AG09309 (cell line): ENCODE data around the gene ZFAND2B.

Source experiments
- DNase-seq: peaks from one replicate; pipeline ENCODE4 v3.0.0-alpha.2; 2010; ENCODE audit warnings: low read depth
- H3K4me3 ChIP-seq: 2 replicates; pipeline ENCODE4 v1.5.1; 2011; ENCODE audit warnings: mild to moderate bottlenecking, low read depth, low read length, moderate library complexity; ENCODE audit not compliant: control insufficient read depth
- TF ChIP-seq, protein P1 (sequence below): IDR thresholded peaks from 2 replicates; pipeline ENCODE4 v1.5.1; 2011; ENCODE audit warnings: mild to moderate bottlenecking, low read depth, low read length, inconsistent platforms; ENCODE audit not compliant: insufficient read depth, control insufficient read depth; ENCODE audit errors: missing control alignments

The ZFAND2B gene

DNA sequence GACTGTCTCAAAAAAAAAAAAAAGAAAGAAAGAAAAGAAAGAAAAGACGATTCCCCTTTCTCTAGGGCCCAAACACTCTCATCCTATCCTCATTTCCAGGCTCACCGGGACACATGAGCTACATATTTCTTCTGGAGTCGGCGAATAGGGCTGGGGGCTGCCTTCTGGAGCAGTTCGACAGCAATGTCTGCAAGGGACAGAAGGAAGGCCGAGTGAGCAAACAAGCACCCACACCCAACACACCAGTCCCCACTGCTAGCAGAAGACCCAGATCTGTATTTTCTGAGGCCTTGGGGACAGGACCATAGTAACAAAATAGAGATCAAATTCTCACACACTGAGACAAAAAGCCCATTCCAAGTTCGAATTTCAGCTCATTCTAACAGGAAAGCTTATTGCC is 31.1 kb upstream of the ZFAND2B start:
- peak overlapping the region; percentile 9 for H3K4me3 ChIP-seq
- TF ChIP-seq, protein P1, sequence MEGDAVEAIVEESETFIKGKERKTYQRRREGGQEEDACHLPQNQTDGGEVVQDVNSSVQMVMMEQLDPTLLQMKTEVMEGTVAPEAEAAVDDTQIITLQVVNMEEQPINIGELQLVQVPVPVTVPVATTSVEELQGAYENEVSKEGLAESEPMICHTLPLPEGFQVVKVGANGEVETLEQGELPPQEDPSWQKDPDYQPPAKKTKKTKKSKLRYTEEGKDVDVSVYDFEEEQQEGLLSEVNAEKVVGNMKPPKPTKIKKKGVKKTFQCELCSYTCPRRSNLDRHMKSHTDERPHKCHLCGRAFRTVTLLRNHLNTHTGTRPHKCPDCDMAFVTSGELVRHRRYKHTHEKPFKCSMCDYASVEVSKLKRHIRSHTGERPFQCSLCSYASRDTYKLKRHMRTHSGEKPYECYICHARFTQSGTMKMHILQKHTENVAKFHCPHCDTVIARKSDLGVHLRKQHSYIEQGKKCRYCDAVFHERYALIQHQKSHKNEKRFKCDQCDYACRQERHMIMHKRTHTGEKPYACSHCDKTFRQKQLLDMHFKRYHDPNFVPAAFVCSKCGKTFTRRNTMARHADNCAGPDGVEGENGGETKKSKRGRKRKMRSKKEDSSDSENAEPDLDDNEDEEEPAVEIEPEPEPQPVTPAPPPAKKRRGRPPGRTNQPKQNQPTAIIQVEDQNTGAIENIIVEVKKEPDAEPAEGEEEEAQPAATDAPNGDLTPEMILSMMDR, result no peak
- no peak for DNase-seq

DNA sequence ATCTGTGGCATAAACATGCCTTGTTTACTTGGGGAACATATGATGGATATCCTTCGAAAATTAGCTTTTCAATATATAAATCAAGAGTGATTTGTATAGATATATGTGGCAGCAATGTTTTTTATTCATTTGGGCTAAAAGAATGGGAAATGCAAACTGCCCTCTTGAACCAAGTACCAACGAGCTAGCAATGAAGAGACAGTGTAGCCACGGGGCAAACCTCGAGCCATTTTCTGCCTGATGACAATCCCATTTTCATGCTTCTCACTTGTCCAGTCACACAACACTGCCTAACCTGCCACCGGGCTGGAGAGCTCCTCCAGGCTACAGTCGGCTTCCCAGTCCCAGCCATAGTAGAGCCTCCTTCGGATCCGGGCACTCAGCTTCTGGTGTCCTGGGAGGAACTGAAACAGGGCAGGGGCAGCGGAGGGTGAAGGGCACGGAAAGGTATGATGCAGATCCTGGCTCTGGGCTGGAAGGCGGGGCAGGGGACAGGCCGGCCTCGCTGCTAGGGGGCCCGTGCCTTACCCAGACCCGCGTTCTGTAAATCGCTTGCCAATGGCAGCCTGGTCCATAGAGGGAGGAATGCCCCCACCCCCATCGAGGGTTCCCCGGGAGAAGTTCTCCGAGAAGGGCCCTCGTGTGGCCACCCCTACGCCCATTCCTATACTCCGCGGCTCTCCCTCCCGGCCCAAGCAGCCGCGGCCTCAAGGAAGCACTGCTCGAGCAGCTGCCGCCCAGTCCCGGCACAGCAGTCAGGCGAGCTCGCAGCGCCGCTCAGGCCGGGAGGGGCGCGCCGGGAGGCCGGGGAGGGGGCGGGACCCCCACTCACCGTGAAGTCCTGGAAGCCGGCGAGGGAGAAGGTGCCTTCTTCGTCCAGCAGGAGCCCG is 30.4 kb upstream of the ZFAND2B start:
- H3K4me3 ChIP-seq, result peak overlapping the region; percentile 63
- TF ChIP-seq, protein P1, result peak; percentile 1
- no peak for DNase-seq

DNA sequence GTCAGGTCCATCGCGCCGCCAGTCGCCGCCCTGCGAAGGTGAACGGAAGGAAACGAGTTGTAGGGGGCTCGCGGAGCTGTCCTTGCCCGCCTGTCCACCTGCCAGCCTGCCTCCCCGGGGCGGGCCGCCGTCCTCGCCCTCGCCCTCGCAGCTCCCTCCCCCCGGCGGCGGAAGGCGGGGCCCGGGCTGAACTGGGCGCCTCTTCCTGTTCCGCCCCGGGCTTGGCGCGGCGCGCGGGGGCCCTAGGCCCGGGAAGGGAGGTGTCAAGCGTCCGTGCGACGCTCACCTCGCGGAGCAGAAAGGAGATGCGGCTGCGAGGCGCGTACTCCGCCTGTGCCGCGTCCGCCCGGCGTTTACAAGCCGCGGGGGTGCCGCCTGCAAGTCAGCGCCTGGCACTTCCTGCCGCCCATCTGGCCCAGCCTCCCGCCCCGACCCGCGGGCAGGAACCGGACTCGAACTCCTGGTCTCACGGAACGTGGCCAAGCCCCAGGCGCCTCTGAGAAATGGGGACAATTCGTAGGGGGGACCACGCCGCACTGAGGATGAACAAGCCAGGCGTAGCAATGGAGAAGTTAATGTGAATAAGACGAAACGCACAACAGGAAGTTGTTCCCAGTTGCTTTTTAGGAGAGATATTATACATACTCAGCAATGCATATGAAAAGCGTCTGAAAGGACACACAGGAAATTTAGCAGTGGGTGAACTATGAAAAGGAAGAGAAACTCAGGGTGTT is 29.6 kb upstream of the ZFAND2B start, which contains the start of gene CNPPD1:
Gene CNPPD1 (minus strand): TSS at position 108 of the 734 bp plus-strand sequence. CDS start 97 bp downstream, at position 11.
- DNase-seq, result peak; percentile 14
- peak within 1 kb of the TSS; percentile 63 for H3K4me3 ChIP-seq
- TF ChIP-seq, protein P1, result peak; percentile 0

DNA sequence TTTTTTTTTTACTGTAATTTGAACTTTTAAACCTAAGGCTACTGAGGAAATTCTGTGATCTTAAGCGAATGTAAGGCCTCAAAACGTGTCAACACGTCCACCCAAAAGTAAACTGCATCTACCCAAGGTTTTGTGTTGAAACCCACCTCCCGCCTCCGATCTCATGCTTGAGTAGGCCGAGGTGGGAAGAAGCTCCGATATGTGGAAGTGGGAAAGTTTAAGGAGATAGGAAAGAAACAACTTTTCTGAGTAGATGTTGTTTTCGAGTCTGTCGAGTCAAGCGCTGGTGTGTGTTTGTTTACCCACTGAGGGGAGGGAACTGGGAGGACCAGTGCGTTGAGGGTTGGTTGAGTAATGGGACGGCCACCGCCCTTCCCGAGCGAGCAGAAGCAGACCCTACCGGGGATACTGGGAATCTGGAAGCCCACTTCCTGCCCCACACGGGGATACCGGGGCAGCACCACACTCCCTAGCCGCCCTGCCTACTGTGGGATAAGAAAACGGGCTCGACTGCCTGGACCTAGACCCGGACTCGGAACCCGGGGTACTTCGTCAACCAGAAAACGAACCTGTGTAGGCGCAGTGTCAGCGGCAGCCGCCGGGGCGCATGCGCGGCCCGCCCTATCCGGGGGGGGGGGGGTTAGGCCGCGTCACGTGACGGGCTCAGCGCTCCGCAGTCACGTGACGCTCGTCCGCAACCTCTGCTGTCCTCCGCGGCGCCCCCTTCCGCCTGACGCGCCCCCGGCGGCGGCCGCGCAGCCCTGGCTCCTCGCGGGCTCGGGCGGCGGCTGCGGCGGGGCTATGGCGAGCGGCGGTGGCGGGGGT is 28.8 kb upstream of the ZFAND2B start, which contains the start of gene RETREG2:
Gene RETREG2 (plus strand): TSS at position 724 of the 825 bp plus-strand sequence. CDS start 78 bp downstream, at position 802.
- H3K4me3 ChIP-seq, result peak within 1 kb of the TSS; percentile 76
- DNase-seq, result peak; percentile 60
- TF ChIP-seq, protein P1, result peak; percentile 23

DNA sequence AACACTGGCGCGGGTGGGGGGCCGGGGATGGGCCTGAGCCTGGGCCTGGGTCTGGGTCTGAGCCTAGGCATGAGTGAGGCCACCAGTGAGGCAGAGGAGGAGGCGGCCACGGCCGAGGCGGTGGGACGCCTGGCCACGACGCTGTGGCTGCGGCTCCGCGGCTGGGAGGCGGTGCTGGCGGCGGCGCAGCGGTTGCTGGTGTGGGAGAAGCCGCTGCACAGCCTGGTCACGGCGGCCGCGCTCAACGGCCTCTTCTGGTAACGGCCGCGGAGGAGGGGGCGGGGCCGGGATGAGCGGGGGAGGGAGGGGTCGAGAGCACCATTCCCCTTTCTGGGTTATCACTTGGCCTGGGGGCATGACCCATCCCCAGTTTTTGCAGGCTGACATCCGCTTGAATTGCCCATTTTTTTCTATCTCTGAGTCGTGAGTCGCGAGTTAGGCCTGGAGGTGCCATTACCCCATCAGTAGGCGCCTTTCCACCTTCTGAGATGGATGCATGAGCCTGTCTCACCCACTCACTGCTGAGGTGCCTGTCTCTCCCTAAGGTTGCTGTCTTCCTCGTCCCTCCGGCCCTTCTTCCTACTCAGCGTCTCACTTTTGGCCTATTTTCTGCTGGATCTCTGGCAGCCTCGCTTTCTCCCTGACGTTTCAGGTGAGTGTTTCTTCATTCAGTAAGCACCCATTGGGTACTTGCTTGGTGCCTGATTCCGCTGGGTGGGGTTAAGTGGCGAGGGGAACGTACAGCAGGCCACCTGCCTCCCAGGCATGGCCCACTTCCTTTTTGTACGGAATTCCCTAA is 28.0 kb upstream of the ZFAND2B start:
- H3K4me3 ChIP-seq, result peak overlapping the region; percentile 76
- DNase-seq, result no peak
- TF ChIP-seq, protein P1, result no peak
